Measurements from ENCODE around the gene STAT3. TPM values are rescaled to one million over a fixed set of nuclear protein-coding genes. Genes with fewer than 3 reads are reported as not detected.
A peak's percentile ranks its signal among the peaks of the same experiment; 100 is the strongest.
"Not testable (repeated sequence)": the region's sequence is repeated elsewhere in the genome, so short reads cannot be mapped to it uniquely, and the experiment has no call there.

Gene STAT3
- total RNA-seq, 1 donor from 2014 or later: 210 TPM

DNA sequence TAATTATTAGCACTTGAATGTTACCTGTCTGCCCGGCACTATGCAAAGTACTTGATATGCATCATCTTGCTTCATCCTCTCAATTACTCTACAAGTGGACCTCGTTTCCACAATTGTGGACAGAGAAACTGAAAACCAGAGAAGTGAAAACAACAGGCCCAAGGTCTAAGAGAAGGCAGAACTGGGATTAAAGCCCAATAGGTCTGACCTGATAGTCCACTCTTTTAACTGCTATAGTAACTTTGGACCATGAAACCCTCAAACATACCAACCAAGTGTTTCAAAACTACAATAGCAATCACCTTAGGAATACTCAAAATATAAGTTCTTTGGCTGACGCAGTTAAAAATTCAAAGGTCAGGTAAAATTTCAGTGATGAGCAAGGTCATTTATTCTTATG, 7.3 kb downstream of the STAT3 start:
- H3K27ac ChIP-seq: no peak overlapping the region
- no peaks in the 10 kb centered on the region for H3K36me3 ChIP-seq
- TF ChIP-seq POLR2A (IDR thresholded peaks at IDR 0.05) (no peak), POLR2AphosphoS5 (IDR thresholded peaks at IDR 0.05; ENCODE audit: insufficient read depth in 1 of 2, low read depth in 1 of 2) (no peak)
- TF ChIP-seq, protein P1, sequence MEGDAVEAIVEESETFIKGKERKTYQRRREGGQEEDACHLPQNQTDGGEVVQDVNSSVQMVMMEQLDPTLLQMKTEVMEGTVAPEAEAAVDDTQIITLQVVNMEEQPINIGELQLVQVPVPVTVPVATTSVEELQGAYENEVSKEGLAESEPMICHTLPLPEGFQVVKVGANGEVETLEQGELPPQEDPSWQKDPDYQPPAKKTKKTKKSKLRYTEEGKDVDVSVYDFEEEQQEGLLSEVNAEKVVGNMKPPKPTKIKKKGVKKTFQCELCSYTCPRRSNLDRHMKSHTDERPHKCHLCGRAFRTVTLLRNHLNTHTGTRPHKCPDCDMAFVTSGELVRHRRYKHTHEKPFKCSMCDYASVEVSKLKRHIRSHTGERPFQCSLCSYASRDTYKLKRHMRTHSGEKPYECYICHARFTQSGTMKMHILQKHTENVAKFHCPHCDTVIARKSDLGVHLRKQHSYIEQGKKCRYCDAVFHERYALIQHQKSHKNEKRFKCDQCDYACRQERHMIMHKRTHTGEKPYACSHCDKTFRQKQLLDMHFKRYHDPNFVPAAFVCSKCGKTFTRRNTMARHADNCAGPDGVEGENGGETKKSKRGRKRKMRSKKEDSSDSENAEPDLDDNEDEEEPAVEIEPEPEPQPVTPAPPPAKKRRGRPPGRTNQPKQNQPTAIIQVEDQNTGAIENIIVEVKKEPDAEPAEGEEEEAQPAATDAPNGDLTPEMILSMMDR (IDR thresholded peaks at IDR 0.05): no peak
- H3K9me3 ChIP-seq: no peaks in the 10 kb centered on the region
- peaks cover 80% of the 10 kb centered on the region for H3K4me1 ChIP-seq
- intact Hi-C loops (cut with DNase I): no loop called here
- no peak overlapping the region for H3K4me3 ChIP-seq
- H3K27me3 ChIP-seq: no peaks in the 10 kb centered on the region
- DNase-seq (ENCODE audit: extremely low spot score in 2 of 2): no peak

DNA sequence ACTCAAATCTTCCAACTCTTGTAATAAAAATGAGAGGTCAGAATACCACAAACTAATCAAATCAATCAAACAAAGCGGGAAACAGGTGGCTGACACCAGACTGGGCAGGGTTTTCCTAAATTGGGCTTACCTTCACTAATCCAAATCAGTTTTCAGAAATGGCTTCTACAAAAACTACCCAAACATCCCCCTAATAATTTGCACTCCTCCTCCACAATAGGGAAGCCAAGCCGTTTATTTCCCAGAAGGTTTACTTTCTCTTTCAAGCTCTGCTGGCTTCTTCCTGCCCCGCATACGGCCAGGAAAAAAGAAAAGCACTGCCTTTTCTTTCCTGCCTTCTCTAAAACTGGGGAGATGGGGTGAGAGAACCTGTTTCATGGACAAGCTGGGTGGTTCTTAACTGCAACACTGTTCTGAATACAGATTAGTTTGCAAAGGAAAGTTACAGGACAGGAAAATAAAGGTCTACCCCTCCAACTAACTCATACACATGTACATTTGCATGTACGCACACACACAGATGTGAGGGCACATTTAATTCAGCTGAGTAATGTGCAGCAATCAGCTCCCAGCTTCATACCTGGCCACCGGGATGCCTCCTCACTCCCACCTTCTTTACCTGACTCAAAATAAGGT, 9.2 kb downstream of the STAT3 start:
- TF ChIP-seq, protein P1 (IDR thresholded peaks at IDR 0.05): no peak
- no peak for TF ChIP-seq POLR2A (IDR thresholded peaks at IDR 0.05)
- TF ChIP-seq POLR2AphosphoS5 (IDR thresholded peaks at IDR 0.05; ENCODE audit: insufficient read depth in 1 of 2, low read depth in 1 of 2): no peak
- Histone ChIP-seq H3K27me3 (no peaks in the 10 kb centered on the region), H3K27ac (peak overlapping the region; percentile 79), H3K4me3 (peak overlapping the region; percentile 25 to 30), H3K9me3 (no peaks in the 10 kb centered on the region), H3K4me1 (peaks cover 80% of the 10 kb centered on the region), H3K36me3 (no peaks in the 10 kb centered on the region)
- DNase-seq (ENCODE audit: extremely low spot score in 2 of 2): no peak
- intact Hi-C loops (cut with DNase I): no loop called here

DNA sequence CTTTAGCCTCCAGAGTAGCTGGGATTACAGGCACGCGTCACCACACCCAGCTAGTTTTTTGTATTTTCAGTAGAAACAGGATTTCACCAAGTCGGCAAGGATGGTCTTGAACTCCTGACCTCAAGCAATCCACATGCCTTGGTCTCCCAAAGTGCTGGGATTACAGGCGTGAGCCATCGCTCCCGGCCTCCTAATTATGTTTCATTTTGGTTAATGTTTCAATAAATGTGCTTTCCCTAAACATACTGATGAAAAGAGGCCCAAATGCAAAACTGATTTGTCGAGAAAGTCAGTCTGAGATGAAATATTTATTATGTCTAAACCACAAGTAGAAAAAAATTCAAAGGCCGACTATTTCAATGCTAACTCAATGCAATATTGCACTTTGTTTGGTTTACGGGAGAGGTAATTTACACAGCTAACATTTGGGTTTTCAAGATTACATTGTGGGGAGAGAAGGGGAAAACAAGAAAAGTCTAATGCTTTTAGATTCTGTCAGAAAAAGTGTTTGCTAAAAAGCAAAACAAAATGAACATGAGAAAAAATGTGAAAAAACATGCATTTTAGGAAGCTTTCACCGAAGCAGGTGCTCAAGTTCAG, 9.8 kb downstream of the STAT3 start:
- peaks cover 74% of the 10 kb centered on the region for H3K4me1 ChIP-seq
- H3K27ac ChIP-seq: peak overlapping the region; percentile 79
- peak overlapping the region; percentile 25 to 30 for H3K4me3 ChIP-seq
- DNase-seq (ENCODE audit: extremely low spot score in 2 of 2): no peak
- TF ChIP-seq, protein P1 (IDR thresholded peaks at IDR 0.05): no peak
- TF ChIP-seq POLR2AphosphoS5 (IDR thresholded peaks at IDR 0.05; ENCODE audit: insufficient read depth in 1 of 2, low read depth in 1 of 2) (no peak), POLR2A (IDR thresholded peaks at IDR 0.05) (no peak)
- H3K36me3 ChIP-seq: no peaks in the 10 kb centered on the region
- H3K9me3 ChIP-seq: no peaks in the 10 kb centered on the region
- intact Hi-C loops (cut with DNase I): no loop called here
- no peaks in the 10 kb centered on the region for H3K27me3 ChIP-seq

DNA sequence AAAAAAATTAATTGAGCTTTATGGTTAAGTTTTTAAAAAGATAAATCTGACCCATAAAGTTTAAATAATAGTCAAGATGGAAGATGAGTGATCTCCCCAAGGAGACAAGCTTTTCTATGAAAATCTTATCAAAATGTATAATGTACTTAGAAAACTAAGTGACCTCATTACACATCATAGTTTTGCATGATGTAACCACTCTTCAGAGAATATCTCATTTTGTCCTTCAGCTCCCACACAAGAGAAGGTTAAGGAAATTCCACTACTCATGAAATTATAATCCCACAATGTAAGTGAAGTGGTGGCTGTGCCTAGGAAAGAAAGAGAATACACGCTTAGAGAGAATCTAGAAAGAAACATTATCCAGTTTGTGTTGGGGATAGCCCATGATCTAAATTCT, 14.3 kb downstream of the STAT3 start:
- DNase-seq (ENCODE audit: extremely low spot score in 2 of 2): no peak
- no peak overlapping the region for H3K4me3 ChIP-seq
- no peak for TF ChIP-seq POLR2A (IDR thresholded peaks at IDR 0.05)
- no peak for TF ChIP-seq POLR2AphosphoS5 (IDR thresholded peaks at IDR 0.05; ENCODE audit: insufficient read depth in 1 of 2, low read depth in 1 of 2)
- no peaks in the 10 kb centered on the region for H3K27me3 ChIP-seq
- no peaks in the 10 kb centered on the region for H3K36me3 ChIP-seq
- no peaks in the 10 kb centered on the region for H3K9me3 ChIP-seq
- H3K4me1 ChIP-seq: peaks cover 31% of the 10 kb centered on the region
- intact Hi-C loops (cut with DNase I): no loop called here
- no peak overlapping the region for H3K27ac ChIP-seq

DNA sequence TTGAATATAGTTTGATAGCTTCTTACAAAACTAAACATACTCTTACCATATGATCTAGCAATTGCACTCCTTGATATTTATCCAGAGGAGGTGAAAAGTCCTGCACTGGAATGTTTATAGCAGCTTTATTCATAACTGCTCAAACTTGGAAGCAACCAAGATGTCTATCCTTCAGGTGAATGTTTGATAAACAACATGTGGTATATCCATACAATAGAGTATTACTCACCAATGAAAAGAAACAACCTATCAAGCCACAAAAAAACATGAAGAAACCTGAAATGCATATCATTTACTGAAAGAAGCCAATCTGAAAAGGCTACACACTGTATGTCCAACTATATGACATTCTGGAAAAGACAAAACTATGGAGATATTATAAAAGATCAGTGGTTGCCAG, 16.1 kb downstream of the STAT3 start:
- Histone ChIP-seq H3K4me1 (peaks cover 33% of the 10 kb centered on the region), H3K27me3 (no peaks in the 10 kb centered on the region), H3K9me3 (no peaks in the 10 kb centered on the region), H3K4me3 (no peak overlapping the region), H3K27ac (no peak overlapping the region), H3K36me3 (no peaks in the 10 kb centered on the region)
- intact Hi-C loops (cut with DNase I): no loop called here
- no peak for DNase-seq (ENCODE audit: extremely low spot score in 2 of 2)
- no peak for TF ChIP-seq POLR2AphosphoS5 (IDR thresholded peaks at IDR 0.05; ENCODE audit: insufficient read depth in 1 of 2, low read depth in 1 of 2)
- TF ChIP-seq, protein P1 (IDR thresholded peaks at IDR 0.05): no peak
- TF ChIP-seq POLR2A (IDR thresholded peaks at IDR 0.05): no peak

DNA sequence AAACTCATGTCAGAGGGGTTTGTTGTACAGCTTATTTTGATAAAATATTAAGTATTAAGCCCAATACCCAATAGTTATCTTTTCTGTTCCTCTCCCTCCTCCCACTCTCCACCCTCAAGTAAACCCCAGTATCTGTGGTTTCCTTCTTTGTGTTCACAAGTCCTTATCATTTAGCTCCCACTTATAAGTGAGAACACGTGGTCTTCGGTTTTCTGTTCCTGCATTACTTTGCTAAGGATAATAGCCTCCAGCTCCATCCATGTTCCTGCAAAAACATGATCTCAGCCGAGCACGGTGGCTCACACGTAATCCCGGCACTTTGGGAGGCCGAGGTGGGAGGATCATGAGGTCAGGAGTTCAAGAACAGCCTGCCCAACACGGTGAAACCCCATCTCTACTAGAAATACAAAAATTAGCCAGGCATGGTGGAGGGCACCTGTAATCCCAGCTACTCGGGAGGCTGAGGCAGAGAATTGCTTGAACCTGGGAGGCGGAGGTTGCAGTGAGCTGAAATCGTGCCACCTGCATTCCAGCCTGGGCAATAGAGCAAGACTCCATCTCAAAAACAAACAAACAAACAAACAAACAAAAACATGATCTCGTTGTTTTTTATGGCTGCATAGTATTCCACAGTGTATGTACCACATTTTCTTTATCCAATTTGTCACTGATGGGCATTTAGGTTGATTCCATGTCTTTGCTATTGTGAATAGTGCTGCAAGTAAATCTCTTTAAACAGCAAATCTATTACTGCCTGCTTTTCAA, 19.3 kb downstream of the STAT3 start:
- peaks cover 44% of the 10 kb centered on the region for H3K4me1 ChIP-seq
- intact Hi-C loops (cut with DNase I); H3K4me3 ChIP-seq; H3K27me3 ChIP-seq; H3K9me3 ChIP-seq; H3K36me3 ChIP-seq; H3K27ac ChIP-seq; DNase-seq (ENCODE audit: extremely low spot score in 2 of 2): not testable (repeated sequence)

DNA sequence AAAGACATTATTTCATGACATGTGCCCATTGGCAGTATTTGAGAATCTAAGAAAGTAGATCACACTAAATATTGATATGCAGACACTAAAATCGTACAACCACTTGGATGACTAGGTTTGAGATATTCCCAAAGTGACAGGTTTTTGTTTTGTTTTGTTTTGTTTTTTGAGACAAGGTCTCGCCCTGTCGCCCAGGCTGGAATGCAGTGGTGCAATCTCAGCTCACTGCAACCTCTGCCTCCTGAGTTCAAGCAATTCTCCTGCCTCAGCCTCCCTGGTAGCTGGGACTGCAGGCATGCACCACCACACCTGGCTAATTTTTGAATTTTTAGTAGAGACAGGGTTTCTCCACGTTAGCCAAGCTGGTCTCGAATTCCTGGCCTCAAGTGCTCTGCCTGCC, 19.9 kb downstream of the STAT3 start:
- DNase-seq (ENCODE audit: extremely low spot score in 2 of 2); H3K27ac ChIP-seq; intact Hi-C loops (cut with DNase I); H3K27me3 ChIP-seq; H3K4me3 ChIP-seq; H3K9me3 ChIP-seq; H3K36me3 ChIP-seq: not testable (repeated sequence)
- H3K4me1 ChIP-seq: peaks cover 51% of the 10 kb centered on the region
